ENCODE data around the gene CCL1.

The CCL1 gene

GRCh38 chr17:34384822-34385605, 22.0 kb upstream of the CCL1 start:
- DNase-seq (ENCODE audit: low read depth): no peak
- TF ChIP-seq CTCF (conservative IDR thresholded peaks at IDR 0.05; ENCODE audit: low read depth, low read length): no peak
- no peak overlapping the region for H3K4me3 ChIP-seq (ENCODE audit: low read length)

- TF ChIP-seq CTCF (conservative IDR thresholded peaks at IDR 0.05; ENCODE audit: low read depth, low read length): no peak
- H3K4me3 ChIP-seq (ENCODE audit: low read length): no peak overlapping the region
- DNase-seq (ENCODE audit: low read depth): no peak
Observed at GRCh38 chr17:34384271-34384670, 21.2 kb upstream of the CCL1 start.

GRCh38 chr17:34383216-34383615, 20.2 kb upstream of the CCL1 start:
- H3K4me3 ChIP-seq (ENCODE audit: low read length): no peak overlapping the region
- DNase-seq (ENCODE audit: low read depth): no peak
- TF ChIP-seq CTCF (conservative IDR thresholded peaks at IDR 0.05; ENCODE audit: low read depth, low read length): no peak

GRCh38 chr17:34382621-34383124, 19.6 kb upstream of the CCL1 start:
- no peak overlapping the region for H3K4me3 ChIP-seq (ENCODE audit: low read length)
- no peak for TF ChIP-seq CTCF (conservative IDR thresholded peaks at IDR 0.05; ENCODE audit: low read depth, low read length)
- DNase-seq (ENCODE audit: low read depth): no peak

- TF ChIP-seq CTCF (conservative IDR thresholded peaks at IDR 0.05; ENCODE audit: low read depth, low read length): no peak
- H3K4me3 ChIP-seq (ENCODE audit: low read length): no peak overlapping the region
- DNase-seq (ENCODE audit: low read depth): no peak
Observed at GRCh38 chr17:34379868-34380267, 16.8 kb upstream of the CCL1 start.

GRCh38 chr17:34378664-34379101, 15.7 kb upstream of the CCL1 start:
- TF ChIP-seq CTCF (conservative IDR thresholded peaks at IDR 0.05; ENCODE audit: low read depth, low read length): no peak
- no peak for DNase-seq (ENCODE audit: low read depth)
- no peak overlapping the region for H3K4me3 ChIP-seq (ENCODE audit: low read length)
